K562 (cell line): ENCODE data around the gene GBF1. TPM values are rescaled to one million over a fixed set of nuclear protein-coding genes. Genes with fewer than 3 reads are reported as not detected.

Source experiments
- E2F4 ChIP-seq: sonication (generic); formaldehyde crosslinking; IDR thresholded peaks from 2 replicates; pipeline ENCODE4 v1.8.0; 2022; ENCODE audit warnings: mild to moderate bottlenecking, low read depth, missing genetic modification reagents
- ELK3 ChIP-seq: fragments of 450-650 bp; formaldehyde crosslinking; IDR thresholded peaks from 2 replicates; pipeline ENCODE4 v1.4.0; 2020; ENCODE audit warnings: mild to moderate bottlenecking
- FOXP4 ChIP-seq: sonication (generic); formaldehyde crosslinking; IDR thresholded peaks from 2 replicates; pipeline ENCODE4 v1.8.0; 2022; ENCODE audit warnings: mild to moderate bottlenecking, missing genetic modification reagents, borderline replicate concordance
- GTF2E2 ChIP-seq: fragments of 200-800 bp; sonication (Bioruptor generic); IDR thresholded peaks from 2 replicates; pipeline ENCODE4 v1.6.1; 2016; ENCODE audit warnings: missing genetic modification characterization, missing compliant biosample characterization
- MAFG ChIP-seq: fragments of 450-650 bp; conservative IDR thresholded peaks from 2 replicates; pipeline ENCODE4 v1.6.1; 2016; ENCODE audit warnings: missing genetic modification characterization, missing compliant biosample characterization
- PHF20 ChIP-seq: fragments of 450-650 bp; IDR thresholded peaks from 2 replicates; pipeline ENCODE4 v1.6.1; 2018; ENCODE audit not compliant: partially characterized antibody
- STAG1 ChIP-seq: sonication (generic); formaldehyde crosslinking; IDR thresholded peaks from 2 replicates; pipeline ENCODE4 v1.5.0; 2020; ENCODE audit warnings: missing genetic modification reagents, borderline replicate concordance
- TBL1XR1 ChIP-seq, 2 experiments: IDR thresholded peaks; 2 replicates each; pipeline ENCODE4 v1.6.1; 2012; ENCODE audit warnings: improper control_type of control experiment in 2 of 2, low read length in 2 of 2, mild to moderate bottlenecking in 1 of 2
- TEAD2 ChIP-seq: fragments of 450-650 bp; IDR thresholded peaks from 2 replicates; pipeline ENCODE4 v1.6.1; 2016; ENCODE audit warnings: missing genetic modification characterization, control low read depth, missing compliant biosample characterization
- YBX1 ChIP-seq: fragments of 450-650 bp; IDR thresholded peaks from 2 replicates; pipeline ENCODE4 v1.7.1; 2016; ENCODE audit warnings: mild to moderate bottlenecking
- ZBTB17 ChIP-seq: fragments of 450-650 bp; formaldehyde crosslinking; IDR thresholded peaks from 2 replicates; pipeline ENCODE4 v1.4.0; 2020; ENCODE audit warnings: mild to moderate bottlenecking
- ZBTB40 ChIP-seq, 2 experiments: fragments of 450-650 bp in 1 of 2; sonication (generic) in 1 of 2; formaldehyde crosslinking in 1 of 2; IDR thresholded peaks; 2 replicates each; pipeline versions ENCODE4 v1.7.1 to v1.9.0; 2016 to 2022; ENCODE audit warnings: inconsistent platforms in 1 of 2, mild to moderate bottlenecking in 1 of 2, missing genetic modification reagents in 1 of 2
- ZNF217 ChIP-seq: sonication (generic); formaldehyde crosslinking; IDR thresholded peaks from 2 replicates; pipeline ENCODE4 v1.8.0; 2022; ENCODE audit warnings: mild to moderate bottlenecking, missing genetic modification reagents
- ZNF347 ChIP-seq: fragments of 450-650 bp; formaldehyde crosslinking; IDR thresholded peaks from 2 replicates; pipeline ENCODE4 v1.4.0; 2020; ENCODE audit warnings: low read depth, mild to moderate bottlenecking, moderate library complexity
- polyA plus RNA-seq, 8 experiments: library from polyadenylated mRNA; depleted of rRNA in 4 of 8; stranded (reverse) in 5 of 8; unstranded in 3 of 8; fragments of >200 nt; fragmentation: Nextera tagmentation in 2 of 8; fragmentation: Illumina TruSeq in 1 of 8; extraction: Ambion mirVana in 2 of 8; extraction: Trizol in 1 of 8; gene quantifications; 2 replicates each; pipeline versions ENCODE4 v1.2.1 to v1.2.3, GENCODE V29; 2011 to 2014; ENCODE audit warnings: inconsistent platforms in 1 of 8, missing spikeins in 1 of 8
- total RNA-seq, 7 experiments: library from RNA; depleted of rRNA in 6 of 7; stranded (reverse); fragments of >200 nt in 6 of 7; fragmentation: Illumina TruSeq in 2 of 7; extraction: Trizol in 2 of 7; gene quantifications; 2 replicates each; pipeline versions ENCODE4 v1.2.1 to v1.2.3, GENCODE V29; 2011 to 2021; ENCODE audit warnings: low replicate concordance in 1 of 7

Gene GBF1
- total and polyA plus RNA-seq, 9 of the 15 experiments (the other 6 are each of a cell fraction or from before 2014, with no cell fraction given): 0.69 to 28.0 (median 10.3) TPM

- TF ChIP-seq E2F4 (CRISPR knock-in tag): no peak
- TF ChIP-seq ELK3 (CRISPR knock-in tag): no peak
- no peak for TF ChIP-seq ZNF217 (CRISPR knock-in tag)
- peak; percentile 94 for TF ChIP-seq ZBTB40 (IDR thresholded peaks at IDR 0.05)
- TF ChIP-seq ZBTB40 (CRISPR knock-in tag; IDR thresholded peaks at IDR 0.05): no peak
- no peak for TF ChIP-seq FOXP4 (CRISPR knock-in tag)
- no peak for TF ChIP-seq GTF2E2 (tag)
- peak in 1 of 2 experiments; percentile 56; a peak in 1 of 4 replicates for TF ChIP-seq TBL1XR1 (IDR thresholded peaks at IDR 0.05; ENCODE audit: low read length in 2 of 2)
- peak; percentile 72 for TF ChIP-seq PHF20
- TF ChIP-seq YBX1: no peak
- TF ChIP-seq TEAD2 (tag): no peak
- peak; percentile 99 for TF ChIP-seq ZBTB17 (CRISPR knock-in tag)
- no peak for TF ChIP-seq ZNF347 (CRISPR knock-in tag)
- TF ChIP-seq STAG1 (CRISPR knock-in tag): no peak
- no peak for TF ChIP-seq MAFG
Measured at GRCh38 chr10:102420714-102421506, 175.6 kb downstream of the GBF1 start, which contains the start of gene FBXL15 (continued).
